GM19452 (cell line): Measurements from ENCODE around the gene AGO4.
"Not testable (repeated sequence)": the region's sequence is repeated elsewhere in the genome, so short reads cannot be mapped to it uniquely, and the experiment has no call there.

ENCODE experiments used
- ATAC-seq: cut with Tn5 transposase; IDR thresholded peaks from one replicate; pipeline ENCODE4 v1.9.1; 2021; ENCODE audit not compliant: unreplicated experiment

Gene AGO4

DNA sequence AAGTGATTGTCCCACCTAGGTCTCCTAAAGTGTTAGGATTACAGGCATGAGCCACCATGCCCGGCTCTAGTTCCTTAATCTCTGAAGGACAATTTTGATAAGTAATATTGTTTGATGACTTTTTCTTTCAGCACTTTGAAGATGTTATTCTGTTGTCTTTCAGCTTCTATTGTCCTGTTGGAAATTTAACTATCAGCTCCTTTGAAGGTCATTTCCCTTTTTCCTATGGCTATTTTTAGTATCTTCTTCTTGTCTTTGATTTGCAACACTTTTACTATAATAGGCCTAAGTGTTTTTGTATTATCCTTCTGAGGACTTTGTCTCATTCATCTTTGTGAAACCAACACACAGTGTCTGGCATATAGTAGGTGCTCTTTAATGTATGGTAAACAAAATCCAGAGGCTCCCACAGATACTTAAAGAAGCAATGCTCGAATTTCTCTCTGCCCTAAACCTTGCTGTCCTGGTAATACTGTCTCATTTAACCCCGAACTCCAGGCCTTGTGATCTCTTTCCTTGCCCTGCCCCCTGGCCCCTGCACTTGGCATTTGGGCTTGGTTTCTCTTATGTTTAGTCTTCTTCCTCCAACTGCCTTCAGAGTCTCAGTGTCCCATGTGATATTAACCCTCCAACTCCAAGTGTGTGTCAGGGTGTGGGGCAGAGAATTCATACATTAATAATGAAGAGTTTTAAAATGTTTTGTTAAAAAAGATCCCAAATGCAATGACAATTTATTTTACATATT lies 56.2 kb downstream of the AGO4 start:
- ATAC-seq: no peak

DNA sequence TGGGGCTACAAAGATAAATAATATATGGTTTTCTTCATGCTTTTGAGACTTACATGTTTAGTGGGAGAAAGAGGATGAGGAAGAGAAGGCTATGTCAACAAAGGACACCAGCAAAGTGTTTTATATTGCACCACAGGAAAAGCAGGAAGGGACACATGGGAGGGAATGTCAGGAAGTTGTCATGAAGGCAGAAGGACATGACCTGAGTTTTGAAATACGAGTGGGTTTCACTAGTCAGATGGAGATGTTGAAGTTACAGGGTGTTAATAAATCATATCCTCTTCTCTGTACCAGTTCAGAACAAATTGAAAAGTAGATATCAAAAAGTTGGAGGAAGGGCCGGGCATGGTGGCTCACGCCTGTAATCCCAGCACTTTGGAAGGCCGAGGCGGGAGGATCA lies 57.0 kb downstream of the AGO4 start:
- no peak for ATAC-seq

DNA sequence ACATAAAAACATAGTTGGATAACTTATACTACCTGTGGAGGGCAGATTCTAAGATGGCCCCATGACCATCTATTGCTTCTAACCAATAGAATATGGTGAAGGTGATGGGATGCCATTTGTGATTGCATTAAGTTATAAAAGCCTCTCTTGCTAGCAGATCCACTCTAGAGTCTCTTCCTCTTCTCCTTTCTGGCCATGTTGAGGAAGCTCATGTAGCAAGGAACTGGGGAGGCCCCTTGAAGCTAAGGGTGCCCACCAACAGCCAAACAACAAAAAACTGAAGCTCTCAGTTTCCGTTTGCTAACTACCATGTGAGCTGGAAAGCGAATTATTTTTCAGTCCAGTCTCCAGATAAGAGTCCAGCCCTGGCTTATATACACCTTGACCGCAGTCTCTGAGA lies 59.2 kb downstream of the AGO4 start:
- no peak for ATAC-seq

DNA sequence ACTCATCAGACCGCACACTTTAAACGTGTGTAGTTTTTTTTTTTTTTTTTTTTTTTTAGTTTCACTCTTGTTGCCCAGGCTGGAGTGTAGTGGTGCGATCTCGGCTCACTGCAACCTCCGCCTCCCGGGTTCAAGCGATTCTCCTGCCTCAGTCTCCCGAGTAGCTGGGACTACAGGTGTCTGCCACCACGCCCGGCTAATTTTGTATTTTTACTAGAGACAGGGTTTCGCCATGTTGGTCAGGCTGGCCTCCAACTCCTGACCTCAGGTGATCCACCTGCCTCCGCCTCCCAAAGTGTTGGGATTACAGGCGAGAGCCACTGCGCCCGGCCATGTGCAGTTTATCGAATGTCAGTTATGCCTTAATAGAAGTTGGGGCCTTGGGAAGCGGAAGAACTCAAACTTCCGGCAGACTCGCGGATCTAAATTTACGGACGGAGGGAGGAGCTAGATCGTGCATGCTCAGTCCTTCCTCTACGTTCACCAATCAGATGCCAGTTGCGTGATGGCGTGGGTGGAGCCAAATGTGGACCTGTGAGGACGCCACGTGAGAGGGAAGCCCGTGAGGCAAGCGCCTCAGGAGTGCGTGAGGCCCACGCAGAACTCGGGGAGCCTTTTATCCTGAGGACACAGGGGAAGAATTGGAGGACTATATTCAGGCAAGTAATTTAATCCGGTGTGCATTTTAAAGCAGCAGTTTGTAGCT lies 61.6 kb downstream of the AGO4 start:
- not testable (repeated sequence) for ATAC-seq

DNA sequence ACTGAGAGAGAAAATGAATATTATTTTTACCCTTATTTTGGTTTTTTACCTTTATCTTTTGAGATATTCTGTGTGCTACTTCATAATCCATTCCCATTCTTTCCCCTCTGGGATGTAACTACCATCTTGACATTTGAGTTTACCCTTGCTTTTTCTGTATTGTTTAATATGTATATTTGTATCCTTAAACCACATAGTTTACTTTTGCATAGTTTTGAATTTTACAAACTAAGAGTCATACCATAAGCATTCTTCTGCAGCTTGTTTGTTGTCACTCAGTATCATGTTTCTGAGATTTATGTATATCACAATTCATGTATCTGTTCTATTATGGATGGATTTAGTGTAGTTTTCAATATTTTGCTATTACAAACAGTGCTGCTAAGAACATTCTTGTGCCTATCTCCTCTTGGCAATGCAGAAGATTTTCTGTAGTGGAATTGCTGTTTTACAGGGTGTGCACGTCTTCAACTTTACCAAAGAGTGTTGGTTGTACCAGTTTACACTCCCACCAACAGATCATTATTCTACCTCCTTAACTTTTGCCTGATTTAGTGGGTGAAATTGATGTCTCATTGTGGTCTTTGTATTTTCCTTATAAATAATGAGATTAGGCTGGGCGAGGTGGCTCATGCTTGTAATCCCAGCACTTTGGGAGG lies 63.0 kb downstream of the AGO4 start:
- no peak for ATAC-seq

DNA sequence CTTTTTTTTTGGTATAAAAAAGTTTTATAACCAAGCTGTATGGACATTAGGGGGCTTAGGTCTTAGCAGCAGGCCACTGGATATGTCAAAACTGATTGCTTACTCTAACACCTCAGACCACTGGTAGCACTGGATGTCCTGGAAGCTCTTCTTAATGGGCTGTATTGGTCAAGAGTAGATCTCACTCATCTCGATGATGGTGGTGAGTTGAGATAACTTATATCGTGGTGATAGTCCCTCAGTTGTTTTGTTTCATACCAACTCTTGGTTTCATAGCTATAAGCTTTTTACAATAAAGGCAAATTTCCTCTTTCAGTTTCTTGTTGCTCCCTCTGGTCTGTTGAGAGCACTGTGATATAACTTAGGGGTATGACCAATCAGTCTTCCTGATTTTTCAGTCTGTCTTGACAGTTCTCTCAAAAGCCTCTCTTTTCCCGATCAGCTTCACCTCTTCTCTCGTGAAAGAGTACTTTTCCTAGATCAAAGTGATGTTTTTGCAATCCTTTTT lies 65.5 kb downstream of the AGO4 start:
- ATAC-seq: no peak

DNA sequence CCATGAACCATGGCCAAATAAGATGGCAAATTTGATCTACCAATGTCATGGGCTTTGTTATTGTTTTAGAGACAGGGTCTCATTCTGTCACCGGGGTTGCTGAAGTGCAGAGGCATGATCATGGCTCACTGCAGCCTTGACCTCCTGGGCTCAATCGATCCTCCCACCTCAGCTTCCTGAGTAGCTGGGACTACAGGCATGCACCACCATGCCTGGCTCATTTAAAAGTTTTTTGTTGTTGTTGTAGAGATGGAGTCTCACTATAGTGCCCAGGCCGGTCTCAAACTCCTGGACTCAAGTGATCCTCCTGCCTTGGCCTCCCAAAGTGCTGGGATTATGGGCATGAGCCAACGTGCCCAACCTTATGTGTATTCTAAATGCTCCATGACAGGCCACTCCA lies 66.3 kb downstream of the AGO4 start:
- not testable (repeated sequence) for ATAC-seq

DNA sequence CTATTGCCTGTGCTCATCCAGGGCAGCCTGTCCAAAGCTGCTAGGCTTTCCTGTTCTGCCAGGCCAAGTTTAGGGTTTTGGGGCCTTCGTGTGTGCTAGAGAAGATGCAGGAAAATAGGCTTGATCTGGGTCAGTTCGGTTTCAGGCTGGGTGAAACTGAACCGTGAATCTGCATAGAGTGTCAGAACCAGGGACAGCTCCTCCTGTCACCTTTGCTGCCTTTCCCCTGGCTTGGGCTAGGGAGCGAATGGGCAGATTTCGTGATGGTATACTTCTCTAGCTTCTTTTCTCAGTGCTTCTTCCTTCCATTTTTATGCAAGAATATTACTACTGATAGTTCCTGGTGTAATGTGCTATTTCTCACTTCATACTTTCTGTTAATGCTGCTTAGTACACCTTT lies 69.2 kb downstream of the AGO4 start:
- no peak for ATAC-seq

DNA sequence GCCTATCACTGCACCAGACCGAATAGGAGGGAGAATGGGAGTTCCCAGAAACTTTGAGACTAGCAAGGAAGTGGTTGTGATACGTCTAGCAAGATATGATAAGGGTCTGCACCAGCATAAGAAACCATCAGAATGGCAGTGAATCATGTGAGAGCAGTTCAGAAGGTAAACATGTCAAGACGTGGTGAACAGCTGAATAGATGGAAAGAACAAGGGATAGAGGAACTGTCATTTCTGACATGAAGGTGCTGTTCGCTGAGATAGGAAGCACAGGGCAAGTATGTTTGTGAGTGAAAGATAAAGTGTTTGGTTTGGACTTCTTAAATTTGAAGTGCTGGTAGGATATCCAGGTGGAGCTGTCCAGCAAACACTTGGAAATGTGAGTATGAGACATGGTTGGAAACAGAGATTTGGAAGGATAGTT lies 74.0 kb downstream of the AGO4 start:
- no peak for ATAC-seq

DNA sequence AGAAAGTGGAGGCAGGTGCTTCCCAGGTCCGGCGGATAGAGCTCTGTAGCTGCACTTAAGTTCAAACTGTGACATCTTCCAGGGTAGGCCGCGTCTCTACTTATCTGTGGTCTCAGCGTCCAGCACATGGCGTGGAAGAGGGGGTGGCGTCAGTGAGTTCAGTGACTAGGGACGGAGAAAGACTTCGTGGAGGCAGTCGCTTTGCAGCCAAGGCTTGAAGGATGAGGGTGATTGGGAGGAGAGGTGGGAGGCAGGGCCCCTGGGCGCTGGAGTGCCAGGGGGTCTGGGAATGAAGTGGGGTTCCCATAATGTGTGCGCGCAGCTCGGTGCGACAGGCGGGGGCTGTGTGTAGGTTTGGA lies 74.7 kb downstream of the AGO4 start:
- ATAC-seq: no peak

DNA sequence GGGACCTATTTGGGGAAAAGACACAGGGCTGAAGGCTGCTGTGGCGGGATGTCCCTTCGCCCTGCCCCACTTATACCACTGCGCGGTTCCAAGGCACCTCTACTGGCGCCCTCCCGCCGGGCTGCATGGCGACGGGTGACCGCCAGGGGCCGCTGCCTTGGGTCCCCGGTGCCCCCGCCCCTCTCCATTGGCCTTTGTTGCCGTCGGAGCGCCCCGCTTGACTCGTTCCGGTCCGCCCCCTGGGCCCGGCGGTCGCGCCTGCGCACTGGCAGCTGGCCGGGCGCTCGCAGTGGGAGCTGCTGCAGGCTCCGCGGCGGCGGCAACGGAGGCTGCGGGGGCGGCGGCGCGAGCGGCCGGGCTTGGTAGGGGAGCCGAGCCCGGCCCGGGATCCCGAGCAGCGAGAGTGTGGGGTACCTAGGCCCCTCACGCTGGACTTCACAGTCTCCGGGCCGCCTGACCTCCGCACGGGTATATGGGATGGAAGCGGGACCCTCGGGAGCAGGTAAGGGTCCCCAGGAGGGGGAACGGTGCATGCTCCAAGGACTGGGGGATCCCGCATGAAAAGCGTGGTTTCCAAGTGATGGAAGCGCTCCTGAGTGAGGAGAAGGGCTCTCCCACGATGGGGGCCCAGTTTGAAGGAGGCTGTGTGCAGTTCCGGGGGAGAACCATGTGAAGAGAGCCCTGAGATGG lies 75.3 kb downstream of the AGO4 start, which contains the start of gene AGO1:
TSS of gene AGO1 (plus strand) at position 265 of the 690 bp plus-strand sequence. CDS start at position 478, 213 bp downstream.
- peak; percentile 83 for ATAC-seq

DNA sequence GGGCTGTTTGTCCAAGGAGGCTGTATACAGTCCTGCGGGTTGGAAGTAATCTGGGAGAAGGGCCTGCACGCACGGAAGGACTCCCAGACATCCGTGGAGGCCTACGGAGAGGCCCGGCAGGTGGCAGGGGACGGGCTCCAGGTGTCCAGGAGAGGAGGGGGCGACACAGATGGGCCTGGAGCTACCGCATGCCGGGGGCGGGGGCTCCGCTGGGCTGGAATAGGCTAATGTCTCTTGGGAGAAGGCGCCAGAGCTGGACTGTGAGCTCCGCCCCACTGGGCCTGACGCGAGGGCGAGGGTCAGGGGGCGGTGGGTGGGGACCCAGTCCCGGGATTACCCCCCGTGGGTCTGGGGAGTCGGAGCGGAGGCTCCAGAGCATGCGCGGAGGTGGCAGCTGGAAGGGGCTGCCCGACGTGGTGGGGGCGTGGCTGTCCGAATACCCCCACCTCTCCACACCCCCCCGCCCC lies 75.9 kb downstream of the AGO4 start:
- ATAC-seq: peak; percentile 7

DNA sequence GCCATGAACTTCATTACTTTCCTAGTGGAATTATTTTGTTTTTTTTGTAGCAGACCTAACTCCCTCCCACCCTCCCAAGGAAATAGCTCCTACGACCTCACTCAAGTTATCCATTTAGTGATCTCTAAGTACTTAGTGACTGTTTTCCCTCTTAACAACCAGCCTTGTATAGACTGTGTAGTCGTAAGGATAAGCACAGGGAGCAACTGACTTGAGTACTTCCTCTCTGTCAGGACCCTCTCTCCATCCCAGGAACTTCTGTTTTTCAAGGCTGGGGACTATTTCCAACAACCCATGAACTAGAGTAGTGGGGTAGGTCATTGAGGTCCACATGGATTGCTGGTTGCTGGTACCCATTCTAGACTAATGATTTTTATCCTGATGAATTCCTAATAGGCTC lies 77.1 kb downstream of the AGO4 start:
- ATAC-seq: no peak

DNA sequence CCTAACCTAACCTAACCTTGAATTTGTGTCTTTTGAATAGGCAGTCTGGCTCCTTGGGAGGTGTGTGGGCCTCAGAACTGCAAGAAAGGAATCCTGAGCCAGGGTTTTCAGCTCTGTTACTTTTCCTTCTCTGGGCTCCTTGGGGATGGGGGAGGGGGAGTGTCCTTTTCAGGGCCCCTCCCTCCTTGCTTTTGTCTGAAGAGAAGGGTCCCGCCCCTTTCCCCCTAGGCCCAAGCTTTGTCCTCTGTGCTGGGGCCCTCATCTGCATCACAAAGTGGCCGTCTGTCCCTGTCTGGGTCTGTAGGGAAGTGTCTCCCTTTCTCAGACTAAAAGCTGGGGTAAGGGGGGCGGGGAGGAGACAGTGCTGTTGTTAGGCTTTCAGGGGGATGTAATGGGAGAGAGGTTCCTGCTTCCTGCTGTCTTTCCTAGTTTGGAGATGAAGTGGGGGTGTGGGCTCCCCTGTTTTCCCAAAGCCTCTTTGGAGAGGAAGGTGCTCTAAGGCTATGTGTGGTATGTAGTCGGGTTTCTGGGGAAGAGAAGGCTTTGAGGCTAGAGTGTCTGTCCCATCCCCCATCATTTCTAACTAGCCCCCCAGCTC lies 78.2 kb downstream of the AGO4 start:
- ATAC-seq: no peak

DNA sequence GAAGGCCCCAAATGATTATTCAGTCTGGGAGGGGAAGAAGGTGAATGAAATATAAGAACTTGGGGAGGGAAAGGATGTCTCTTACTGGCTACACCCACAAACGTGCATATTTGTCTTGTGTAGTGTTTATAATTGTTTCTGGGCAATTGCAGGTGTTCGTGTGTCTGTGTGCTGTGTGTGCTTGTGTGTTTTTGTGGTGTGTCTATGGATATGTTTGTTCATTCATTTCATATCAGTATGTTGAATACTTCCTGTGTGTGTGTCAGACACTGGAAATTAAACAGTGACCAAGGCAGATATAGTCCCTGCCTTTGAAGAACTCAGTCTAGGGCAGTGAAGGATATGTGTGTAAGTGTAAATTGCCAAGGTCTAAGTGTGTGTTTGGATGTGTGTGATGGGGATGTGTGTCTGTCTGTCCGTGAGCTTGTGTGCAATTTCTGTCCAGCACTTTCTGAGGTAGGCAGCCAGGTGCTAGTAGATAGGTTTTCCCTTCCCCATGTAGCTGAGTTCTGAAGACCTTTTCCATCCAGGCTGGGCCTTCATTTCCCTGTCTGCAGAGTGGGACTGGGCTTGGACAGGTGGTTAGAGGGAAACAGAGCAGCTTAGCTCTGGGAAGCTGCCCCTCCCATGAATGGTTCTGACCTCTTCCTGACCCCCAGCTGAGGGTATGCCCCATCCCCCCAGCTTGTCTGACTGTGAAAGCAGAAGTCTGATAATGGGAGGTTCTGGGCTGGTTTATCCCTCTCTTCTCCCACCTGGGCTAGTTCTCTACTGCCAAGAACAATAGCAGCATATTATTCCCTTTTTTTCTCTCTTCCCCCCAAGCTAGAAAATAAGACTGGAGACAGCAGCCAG lies 79.0 kb downstream of the AGO4 start:
- ATAC-seq: no peak

DNA sequence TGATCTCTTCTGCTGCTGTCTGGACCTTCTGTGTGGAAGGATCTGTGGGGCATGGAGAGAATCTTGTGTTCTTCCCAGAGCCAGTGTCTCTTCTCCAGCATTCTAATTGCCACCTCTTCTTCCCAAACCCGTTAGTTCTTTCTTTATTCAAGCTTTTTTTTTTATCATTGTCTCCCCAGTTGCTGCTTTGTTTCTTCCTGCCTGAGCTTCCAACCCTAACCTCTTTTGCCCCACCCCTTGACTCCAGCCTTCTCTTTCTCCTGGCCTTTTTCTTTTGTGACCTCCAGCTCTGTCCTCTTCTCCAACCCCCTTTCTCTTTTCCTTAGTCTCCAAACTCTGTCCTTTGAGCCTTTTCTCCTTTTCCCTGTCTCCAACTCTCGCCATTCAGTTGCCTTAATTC lies 79.7 kb downstream of the AGO4 start:
- no peak for ATAC-seq

DNA sequence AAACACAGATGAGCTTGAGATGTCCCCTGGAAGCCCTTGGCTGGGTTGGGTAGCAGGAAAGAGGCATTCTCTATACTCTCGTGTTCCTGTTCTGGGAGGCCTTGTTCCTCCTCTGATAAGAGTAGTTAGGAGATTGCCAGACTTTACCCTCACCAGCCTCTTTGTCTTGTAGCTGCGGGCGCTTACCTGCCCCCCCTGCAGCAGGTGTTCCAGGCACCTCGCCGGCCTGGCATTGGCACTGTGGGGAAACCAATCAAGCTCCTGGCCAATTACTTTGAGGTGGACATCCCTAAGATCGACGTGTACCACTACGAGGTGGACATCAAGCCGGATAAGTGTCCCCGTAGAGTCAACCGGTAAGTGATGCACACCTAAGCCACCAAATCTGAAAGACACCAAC lies 80.4 kb downstream of the AGO4 start:
- ATAC-seq: no peak

DNA sequence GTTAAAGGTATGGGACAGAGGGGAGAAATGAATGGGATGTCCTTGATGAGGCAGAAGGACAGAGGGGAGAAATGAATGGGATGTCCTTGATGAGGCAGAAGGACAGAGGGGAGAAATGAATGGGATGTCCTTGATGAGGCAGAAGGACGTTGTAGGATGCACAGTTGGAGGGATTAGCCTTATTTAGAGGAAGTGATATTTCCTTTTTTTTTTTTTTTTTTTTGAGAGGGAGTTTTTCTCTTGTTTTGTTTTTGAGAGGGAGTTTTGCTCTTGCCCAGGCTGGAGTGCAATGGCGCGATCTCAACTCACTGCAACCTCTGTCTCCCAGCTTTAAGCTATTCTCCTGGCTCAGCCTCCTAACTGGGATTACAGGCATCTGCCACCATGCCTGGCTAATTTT lies 81.2 kb downstream of the AGO4 start:
- not testable (repeated sequence) for ATAC-seq

DNA sequence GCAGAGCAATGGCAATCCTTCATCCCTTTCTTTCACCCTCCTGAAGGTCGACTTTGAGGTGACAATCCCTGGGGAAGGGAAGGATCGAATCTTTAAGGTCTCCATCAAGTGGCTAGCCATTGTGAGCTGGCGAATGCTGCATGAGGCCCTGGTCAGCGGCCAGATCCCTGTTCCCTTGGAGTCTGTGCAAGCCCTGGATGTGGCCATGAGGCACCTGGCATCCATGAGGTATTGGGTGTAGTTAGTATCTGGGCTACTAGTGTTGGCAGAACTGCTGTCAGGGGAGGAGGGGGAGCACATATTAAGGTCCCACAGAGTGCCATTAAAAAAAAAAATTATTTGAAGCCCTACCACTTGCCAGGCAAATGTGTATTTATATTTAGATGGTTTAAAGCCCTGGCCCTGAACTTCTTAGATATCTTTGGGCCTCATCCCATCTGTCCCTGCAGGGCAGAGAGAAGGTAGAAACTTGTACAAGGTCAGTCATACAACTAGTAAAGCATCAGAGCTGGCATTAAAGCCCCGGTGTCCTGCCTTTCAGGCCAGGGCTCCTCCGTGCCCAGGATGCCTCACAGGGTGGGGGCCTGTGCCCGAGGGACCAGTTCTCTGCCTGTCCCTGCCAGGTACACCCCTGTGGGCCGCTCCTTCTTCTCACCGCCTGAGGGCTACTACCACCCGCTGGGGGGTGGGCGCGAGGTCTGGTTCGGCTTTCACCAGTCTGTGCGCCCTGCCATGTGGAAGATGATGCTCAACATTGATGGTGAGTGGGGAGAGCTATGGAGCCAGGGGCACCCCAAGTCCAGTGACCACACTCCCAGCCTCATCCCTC lies 85.4 kb downstream of the AGO4 start:
- no peak for ATAC-seq
